Measurements from ENCODE around the gene MLLT6.
"Not testable (repeated sequence)": the region's sequence is repeated elsewhere in the genome, so short reads cannot be mapped to it uniquely, and the experiment has no call there.

Gene MLLT6

DNA sequence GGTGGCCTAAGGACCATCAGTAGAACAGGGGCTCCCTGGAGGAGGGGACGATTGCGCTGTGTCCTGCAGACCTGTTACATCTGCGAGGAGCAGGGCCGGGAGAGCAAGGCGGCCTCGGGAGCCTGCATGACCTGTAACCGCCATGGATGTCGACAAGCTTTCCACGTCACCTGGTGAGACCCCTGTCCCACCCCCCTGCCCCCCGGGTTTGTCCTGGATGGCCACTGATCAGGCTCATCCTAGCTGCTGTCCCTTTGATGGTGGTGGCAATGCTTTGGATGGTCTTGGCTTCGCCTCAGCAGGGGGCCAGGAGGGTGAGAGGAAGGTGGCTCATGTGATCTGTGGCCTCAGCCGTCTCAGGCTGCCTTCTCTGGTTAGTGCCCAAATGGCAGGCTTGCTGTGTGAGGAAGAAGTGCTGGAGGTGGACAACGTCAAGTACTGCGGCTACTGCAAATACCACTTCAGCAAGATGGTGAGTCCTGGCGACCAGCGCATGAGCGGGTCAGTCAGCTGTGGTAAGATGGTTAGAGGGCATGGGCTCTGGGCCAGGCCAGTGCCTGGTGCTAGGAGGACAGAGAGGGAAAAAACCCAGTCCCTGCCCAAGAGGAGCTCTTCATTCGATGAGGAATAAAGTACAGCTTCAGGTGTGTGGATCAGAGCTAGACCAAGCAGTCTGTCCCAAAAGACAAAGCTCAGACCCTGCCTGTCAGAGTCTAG lies 4.2 kb downstream of the MLLT6 start:
- no peak for DNase-seq

DNA sequence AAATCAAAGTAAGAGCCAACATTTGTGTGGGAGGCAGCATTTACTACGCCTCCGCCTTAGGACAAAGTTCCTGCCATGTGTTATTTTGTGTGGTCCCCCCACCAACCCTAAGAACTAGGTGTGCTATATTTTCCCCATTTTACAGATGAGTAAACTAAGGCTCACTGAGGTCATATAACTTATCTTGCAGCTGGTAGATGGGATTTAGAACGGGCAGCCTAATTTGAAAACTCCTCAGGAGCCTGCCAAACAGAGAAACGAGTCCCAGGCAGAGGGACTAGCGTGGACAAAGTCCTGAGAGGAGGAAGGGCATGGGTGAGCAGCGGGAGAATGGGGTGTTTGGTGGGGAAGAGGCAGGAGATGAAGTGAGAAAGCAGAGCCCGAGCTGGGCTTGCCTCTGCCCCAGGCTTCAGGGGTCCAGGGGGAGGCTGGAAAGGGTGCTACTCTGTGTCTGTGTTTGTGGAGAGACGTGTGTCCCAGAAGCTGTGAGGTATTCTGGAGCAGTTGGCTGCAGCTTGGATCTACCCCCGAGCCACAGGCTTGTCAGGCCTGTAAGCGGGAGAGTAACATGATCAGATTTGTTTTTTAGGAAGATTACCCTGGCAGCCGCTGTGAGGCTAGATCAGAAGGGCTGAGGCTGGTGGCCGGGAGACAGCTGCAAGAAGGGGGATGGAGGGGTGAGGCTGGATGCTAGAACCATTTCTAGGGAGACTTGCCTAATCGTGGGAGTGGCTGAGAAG lies 5.0 kb downstream of the MLLT6 start:
- DNase-seq, result no peak

DNA sequence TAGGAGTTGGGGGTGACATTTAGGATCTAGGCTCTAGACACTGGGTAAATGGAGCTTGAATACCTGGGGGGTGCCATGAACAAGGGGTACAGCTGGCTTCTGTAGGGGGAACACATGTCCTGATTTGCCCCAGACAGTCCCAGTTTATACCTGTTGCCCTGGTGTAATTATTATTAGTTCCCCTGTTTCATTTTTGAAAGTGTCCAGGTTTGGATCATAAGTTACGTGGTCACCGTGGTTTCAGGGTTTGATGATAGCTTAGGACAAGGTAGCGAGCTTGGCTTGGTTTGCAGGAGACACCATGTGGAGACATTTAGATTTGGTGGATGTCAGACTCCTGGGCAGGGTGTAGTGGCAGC lies 5.5 kb downstream of the MLLT6 start:
- no peak for DNase-seq

DNA sequence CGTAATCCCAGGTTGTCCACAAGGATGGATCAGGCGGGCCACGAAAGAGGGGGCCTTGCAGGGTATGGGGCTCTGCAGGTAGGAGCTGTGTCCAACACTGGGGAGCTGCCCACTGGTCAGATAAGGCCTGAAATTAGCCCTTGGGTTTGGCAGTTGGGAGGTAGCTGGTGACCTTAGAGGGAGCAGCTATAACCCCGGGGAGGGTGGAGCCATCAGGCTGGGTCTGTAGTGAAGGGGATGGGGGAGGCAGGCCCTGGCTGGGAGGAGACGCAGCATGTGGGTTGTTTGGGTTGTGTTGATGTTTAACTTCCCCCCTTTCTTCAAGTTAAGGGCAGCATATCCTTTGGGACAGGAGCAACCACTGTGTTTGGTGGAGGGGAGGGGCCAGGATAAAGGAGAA lies 5.9 kb downstream of the MLLT6 start:
- no peak for DNase-seq

DNA sequence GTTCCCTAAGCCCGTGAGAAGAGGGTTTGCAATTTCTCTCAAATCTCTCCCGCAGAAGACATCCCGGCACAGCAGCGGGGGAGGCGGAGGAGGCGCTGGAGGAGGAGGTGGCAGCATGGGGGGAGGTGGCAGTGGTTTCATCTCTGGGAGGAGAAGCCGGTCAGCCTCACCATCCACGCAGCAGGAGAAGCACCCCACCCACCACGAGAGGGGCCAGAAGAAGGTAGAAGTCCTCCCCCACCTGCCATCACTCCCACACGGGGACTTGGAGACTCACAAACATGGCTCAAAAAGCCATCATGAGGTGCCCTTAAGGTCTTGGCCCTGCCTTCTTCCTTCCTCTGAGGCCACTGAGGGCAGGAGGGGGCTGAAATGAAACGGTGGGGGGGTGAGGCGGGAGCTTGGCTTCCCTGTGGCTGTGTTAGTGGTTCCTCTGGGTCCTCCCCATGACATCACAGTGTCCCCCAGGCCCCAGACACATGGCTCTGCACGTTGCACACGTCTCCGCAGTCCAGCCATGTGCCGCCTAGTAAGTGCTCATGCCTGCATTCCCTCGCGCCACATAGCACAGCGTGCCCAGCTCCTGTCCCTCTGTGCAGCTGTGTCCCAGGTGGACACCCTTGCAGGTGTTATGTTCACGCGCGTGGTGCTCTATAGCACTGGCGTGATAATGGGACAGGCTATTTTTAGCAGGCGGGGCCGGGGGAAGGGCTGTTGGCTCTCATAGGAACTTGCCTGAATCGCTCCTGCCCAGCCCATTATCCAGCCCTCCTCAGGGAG lies 6.9 kb downstream of the MLLT6 start:
- DNase-seq, result no peak

DNA sequence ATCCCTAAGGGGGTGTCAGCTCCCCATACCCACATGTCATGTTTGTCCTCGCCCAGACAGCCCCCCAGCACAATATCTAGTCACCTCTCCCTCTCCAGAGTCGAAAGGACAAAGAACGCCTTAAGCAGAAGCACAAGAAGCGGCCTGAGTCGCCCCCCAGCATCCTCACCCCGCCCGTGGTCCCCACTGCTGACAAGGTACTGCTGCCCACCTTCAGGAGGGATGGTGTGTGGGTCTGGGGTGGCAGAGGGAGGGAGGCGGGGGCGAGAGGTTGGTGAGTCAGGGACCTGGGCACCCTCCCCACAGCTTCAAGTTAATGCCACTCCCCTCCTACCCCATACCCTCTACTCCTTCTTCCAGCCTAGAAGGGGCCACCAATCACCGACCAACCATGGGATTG lies 7.5 kb downstream of the MLLT6 start:
- DNase-seq, result no peak

DNA sequence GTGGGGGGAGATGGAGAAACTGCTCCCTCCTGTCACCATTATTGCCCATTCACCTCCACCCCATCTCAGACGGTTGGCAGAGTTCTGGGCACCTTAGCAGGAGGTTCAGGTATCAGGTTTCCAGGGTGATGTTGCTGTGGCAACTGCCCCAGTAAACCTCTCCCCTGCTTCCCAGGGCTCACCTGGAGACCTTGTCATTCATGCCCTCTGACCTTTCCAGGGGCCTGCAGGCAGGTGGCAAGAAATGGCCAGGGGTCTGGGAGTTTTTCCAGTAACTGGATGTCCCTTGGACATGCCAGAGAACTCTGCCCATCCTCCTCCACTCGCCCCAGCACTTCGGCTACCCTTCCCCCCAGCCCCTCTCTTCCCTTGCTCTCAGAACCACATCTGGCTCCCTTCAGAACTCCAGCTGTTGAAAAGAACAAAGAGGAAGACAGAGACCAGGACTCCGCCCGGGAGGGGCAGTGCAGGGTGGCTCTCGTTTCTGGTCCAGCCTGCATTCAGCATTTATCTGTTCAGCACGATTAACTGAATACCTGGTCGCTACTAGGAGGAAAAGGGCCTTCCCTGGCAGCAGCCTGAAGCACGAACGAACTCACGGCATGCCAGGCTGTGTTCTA lies 8.5 kb downstream of the MLLT6 start:
- DNase-seq, result no peak

DNA sequence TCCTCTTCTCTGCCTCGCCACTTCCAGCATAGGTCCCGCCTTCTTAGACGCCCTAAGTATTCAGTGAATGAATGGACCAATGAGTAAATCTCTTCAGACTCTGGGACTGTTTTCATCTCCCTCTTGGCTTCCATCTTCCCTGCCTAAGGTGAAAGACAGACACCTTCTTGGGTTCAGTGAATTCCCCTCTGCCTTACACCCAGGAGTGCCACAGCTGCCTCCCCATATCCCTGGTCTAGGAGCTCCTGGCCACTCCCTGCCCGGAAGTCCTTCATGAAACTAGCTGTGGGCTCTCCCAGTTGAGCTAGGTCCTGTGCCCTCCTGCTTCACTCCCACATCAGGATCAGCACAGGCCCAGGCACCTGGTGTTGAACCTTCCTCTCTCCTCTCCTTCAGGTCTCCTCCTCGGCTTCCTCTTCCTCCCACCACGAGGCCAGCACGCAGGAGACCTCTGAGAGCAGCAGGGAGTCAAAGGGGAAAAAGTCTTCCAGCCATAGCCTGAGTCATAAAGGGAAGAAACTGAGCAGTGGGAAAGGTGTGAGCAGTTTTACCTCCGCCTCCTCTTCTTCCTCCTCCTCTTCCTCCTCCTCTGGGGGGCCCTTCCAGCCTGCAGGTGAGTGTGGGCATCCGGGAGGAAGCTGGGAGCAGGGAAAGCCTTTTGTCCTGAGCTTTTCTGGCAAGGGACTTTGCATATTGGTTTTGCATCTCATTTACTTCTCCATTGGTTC lies 10.3 kb downstream of the MLLT6 start:
- peak; percentile 53 for DNase-seq

DNA sequence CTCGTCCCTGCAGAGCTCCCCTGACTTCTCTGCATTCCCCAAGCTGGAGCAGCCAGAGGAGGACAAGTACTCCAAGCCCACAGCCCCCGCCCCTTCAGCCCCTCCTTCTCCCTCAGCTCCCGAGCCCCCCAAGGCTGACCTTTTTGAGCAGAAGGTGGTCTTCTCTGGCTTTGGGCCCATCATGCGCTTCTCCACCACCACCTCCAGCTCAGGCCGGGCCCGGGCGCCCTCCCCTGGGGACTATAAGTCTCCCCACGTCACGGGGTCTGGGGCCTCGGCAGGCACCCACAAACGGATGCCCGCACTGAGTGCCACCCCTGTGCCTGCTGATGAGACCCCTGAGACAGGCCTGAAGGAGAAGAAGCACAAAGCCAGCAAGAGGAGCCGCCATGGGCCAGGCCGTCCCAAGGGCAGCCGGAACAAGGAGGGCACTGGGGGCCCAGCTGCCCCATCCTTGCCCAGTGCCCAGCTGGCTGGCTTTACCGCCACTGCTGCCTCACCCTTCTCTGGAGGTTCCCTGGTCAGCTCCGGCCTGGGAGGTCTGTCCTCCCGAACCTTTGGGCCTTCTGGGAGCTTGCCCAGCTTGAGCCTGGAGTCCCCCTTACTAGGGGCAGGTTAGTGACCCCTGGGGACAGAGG lies 11.4 kb downstream of the MLLT6 start:
- no peak for DNase-seq

DNA sequence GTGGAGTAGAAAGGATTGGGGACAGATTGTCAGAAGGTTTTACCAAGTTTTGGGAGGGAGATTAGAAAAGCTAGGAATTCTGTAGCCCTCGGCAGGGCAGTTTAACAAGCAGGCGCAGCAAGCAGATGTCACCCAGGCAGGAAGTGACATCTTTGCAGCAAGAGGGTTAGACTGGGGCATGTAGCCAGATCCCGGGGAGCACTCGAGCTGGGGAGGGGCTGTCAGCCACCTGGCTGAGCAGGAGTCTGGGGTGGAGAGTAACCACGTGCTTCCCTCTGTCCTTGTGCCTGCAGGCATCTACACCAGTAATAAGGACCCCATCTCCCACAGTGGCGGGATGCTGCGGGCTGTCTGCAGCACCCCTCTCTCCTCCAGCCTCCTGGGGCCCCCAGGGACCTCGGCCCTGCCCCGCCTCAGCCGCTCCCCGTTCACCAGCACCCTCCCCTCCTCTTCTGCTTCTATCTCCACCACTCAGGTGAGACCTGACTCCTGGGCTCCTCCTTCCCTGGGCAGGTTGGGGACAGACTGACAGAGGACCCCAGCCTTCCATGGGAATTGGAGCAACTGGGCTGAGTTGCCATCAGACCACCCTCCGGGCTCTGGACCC lies 12.2 kb downstream of the MLLT6 start:
- no peak for DNase-seq

DNA sequence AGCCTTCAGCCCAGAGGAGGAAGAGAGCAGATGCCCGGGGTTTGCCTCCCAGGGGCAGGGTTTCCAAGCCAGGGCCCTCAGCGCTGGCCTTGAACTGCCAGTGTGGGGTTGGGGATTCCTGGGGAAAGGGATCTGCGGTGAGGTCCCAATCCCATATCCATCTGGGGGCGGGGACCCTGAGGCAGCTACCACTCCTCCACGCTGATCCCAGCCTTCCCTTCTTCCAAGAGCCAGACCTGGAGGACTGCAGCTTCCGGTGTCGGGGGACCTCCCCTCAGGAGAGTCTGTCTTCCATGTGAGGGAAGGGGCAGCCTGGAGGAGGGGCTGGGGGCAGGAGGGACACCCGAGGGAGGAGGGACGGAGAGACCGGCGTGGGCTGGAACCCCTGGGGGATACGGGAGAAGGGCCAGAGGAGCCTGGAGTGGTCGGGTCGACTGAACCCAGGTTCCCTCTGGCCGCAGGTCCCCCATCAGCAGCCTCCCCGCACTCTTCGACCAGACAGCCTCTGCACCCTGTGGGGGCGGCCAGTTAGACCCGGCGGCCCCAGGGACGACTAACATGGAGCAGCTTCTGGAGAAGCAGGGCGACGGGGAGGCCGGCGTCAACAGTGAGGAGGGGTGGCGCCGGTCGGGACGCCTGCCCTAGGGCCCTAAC lies 14.3 kb downstream of the MLLT6 start:
- no peak for DNase-seq

DNA sequence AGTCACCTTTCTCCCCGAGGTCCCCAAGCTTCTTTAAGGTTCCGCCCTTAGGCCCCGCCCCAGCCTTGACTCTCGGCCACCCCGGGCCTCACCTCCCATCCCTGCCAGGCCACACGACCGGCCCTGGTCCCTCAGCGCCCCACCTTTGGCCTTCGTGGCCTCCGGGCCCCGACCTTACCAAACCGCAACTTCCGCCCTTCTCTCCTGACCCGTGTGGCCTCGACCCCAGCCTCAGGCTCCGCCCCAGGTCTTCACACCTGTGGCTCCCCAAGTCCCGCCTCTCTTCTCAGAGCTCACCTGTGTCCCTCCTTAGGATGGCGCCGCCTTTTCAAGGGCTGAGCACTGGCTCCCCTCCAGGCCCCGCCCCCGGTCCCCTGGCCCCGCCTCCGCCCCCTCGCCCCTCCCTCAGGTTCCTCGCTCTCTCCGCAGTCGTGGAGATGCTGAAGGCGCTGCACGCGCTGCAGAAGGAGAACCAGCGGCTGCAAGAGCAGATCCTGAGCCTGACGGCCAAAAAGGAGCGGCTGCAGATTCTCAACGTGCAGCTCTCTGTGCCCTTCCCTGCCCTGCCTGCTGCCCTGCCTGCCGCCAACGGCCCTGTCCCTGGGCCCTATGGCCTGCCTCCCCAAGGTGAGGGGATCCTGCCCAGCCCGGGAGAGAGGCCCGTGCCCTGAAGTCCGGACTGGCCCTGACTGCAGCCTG lies 15.0 kb downstream of the MLLT6 start:
- DNase-seq, result no peak

DNA sequence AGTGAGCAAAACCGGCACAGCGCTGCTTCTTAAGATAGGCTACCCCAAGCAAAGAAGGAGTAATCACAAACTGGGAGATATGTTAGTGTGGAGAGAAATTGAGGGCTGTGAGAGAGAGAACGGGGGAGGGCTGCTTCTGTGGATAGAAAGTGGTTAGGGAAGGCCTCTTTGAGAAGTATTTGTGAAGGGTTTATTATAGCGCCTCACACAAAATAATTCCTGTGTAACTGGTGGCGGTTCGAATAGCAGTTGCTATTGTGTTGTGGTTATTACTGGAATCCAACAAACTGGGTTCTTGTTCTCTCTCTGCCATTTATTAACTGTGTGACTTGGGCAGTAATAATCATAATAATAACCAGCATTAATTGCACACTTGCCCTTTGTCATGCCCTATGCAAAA lies 15.9 kb downstream of the MLLT6 start:
- DNase-seq, result no peak

DNA sequence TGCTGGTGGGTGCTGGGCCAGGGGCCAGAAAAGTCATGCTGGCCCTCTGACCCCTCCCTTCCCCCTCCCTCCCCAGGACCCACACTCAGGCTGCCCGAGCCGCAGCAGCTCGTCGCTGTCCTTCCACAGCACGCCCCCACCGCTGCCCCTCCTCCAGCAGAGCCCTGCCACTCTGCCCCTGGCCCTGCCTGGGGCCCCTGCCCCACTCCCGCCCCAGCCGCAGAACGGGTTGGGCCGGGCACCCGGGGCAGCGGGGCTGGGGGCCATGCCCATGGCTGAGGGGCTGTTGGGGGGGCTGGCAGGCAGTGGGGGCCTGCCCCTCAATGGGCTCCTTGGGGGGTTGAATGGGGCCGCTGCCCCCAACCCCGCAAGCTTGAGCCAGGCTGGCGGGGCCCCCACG lies 16.7 kb downstream of the MLLT6 start:
- DNase-seq, result no peak

DNA sequence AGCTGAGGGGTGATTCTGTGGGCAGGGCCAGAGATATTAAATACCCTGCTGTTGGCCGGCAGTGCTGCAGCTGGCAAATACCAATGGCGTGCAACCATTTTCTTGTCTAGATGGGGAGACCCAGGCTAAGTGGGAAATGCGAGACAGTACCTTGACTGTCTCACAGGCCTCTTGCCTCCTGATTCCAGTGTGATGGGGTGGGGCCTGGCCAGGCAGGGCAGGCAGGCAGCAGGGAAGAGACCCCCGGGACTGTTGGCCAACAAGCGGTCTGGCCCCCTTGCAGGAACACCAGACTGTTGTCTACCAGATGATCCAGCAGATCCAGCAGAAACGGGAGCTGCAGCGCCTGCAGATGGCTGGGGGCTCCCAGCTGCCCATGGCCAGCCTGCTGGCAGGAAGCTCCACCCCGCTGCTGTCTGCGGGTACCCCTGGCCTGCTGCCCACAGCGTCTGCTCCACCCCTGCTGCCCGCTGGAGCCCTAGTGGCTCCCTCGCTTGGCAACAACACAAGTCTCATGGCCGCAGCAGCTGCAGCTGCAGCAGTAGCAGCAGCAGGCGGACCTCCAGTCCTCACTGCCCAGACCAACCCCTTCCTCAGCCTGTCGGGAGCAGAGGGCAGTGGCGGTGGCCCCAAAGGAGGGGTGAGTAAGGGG lies 19.4 kb downstream of the MLLT6 start:
- DNase-seq, result no peak

DNA sequence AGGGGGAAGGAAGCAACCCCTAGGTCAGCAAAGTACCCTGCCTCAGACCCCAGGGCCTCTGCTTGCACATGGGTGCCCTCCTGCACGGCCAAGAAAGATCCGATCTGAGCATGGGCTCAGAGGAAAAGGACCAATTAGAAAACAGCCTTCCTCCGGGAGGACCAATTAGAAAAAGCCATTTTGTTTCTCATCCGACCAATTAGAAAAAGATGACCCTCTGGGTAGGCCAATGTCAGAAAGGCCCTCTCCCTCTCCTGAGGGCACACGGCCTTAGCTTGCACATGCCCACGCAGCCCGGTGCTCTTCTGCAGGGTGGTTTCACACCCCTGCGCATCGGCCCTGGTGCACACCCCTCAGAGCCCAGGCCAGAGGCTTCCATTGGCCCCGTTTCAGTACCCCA lies 20.0 kb downstream of the MLLT6 start:
- no peak for DNase-seq

DNA sequence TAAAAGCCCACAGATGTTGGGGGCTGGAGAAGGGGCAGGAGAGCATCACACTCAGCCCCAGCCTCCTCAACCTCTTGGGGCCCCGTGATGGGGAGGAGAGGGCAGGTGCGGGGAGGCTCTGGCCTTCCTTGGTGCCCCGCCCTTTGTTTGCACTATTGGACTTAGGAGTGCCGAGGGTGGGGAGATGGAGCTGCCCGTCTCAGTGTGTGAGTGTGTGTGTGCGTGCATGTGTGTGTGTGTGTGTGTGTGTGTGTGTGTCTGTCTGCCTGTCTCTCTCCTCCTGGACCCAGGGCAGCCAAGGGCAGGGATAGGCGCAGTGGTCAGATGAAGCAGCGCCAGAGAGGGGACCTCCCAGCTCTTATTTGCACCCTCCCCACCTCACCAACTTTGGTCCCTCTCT lies 21.1 kb downstream of the MLLT6 start:
- not testable (repeated sequence) for DNase-seq

DNA sequence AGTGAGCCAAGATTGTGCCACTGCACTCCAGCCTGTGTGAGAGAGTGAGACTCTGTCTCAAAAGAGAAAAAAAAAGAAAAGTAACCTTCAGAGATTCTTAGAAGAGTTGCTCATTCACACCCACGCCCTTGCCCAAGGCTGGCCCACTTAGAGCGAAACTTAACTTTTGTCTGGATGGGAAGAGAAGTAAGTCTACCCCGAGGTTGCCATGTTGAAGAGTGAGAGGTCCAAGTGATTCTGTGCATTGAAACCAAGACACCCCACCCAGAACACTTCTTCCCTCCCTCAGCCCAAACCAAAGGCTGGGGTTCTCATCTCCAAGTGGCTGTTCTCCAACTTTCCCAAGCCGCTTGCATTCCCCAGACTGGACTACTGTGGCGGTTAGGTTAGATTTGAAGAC lies 22.7 kb downstream of the MLLT6 start:
- DNase-seq, result no peak

DNA sequence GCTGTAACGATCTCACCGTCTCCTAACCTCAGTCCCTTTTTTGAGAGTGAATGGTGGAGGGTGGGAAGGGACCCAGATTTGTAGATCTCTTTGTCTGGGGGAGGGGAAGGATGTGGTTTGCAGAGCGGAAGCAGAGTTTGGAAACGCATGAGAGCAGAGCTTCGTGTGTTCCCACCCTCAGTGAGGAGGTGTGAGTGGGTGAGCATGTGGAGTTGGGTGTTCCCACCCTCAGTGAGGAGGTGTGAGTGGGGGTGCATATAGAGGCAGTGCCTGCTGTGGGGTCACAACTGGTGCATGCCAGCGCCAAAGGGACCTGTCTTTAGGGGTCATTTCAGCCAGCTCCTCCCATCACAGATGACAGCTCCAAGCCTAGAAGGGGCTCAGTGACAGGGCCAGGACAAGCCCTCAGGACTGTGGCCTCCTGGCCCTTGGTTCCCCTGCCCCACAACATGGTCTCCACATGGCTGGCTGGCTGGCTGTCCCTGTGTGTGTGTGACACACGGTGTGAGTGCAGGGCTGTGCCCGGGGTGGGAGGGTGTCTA lies 23.3 kb downstream of the MLLT6 start:
- DNase-seq, result no peak

DNA sequence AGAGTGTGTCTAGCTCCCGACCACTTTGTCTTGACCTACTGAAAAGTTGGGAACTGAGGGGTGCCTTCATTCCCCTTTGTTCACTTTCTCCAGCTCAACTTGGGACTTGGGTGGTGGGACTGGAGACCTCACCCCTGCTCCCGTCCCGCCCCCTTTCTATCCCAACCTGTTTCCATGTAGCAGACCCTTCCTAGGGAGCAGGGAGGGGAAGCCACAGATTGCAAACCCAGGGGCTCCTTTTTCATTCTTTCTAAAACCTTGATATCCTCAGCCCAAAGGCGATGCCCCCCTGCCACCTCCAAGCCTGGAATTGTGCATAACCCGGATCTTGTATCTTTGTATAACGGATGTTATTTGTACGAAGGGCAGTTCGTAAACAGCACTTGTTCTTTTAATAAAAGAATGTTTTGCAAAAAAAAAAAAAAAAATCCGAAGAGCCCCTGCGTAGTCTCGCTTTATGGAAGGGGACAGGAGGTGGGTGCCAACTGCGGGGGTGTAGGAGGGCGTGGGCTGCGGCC lies 24.4 kb downstream of the MLLT6 start:
- no peak for DNase-seq
